HG03108 (cell line): ENCODE data around the gene LDB2.

ENCODE experiments used
- ATAC-seq: cut with Tn5 transposase; IDR thresholded peaks from one replicate; pipeline ENCODE4 v1.9.1; 2021; ENCODE audit warnings: moderate library complexity; ENCODE audit not compliant: unreplicated experiment

Gene LDB2

DNA sequence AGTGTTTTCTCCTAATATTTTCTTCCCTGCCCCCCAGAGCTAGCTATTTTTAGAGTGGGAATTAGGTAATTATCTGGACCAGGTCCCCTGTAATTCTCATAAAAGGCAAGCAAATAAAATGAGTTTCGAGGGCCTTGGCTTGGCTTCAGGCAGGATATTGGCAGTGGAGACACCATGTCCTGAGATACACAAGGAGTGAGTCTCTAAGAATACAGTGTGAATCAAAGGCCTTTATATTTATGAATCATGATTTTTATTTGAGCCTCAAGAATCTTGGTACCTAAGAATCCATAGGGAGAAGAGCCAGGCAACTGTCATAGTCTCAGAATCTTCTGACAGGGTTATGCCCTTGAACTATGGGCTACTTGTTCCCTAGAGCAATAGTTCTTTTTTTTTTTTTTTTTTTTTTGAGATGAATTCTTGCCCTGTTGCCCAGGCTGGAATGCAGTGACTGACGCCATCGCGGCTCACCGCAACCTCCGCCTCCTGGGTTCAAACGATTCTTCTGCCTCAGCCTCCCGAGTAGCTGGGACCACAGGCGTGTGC is 205.4 kb downstream of the LDB2 start:
- no peak for ATAC-seq

DNA sequence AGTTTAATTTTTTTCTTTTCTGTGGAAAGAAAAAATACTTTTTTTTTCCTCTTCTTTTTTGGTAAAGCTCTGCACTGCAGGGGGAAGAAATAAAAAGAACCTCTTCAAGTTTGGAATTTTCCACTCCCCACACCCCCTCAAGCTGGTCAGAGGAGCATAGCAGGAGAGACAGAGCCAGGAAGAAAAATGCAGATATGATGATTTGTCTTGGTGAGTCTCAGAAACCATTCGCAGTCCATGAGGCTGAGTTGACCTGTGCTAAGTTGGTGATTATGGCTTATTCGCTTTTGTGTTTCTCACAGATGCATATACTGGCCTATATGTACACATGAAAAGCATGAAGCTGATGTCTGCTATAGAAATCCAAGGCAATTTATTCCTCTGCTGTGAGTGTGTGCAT is 205.9 kb downstream of the LDB2 start:
- no peak for ATAC-seq

DNA sequence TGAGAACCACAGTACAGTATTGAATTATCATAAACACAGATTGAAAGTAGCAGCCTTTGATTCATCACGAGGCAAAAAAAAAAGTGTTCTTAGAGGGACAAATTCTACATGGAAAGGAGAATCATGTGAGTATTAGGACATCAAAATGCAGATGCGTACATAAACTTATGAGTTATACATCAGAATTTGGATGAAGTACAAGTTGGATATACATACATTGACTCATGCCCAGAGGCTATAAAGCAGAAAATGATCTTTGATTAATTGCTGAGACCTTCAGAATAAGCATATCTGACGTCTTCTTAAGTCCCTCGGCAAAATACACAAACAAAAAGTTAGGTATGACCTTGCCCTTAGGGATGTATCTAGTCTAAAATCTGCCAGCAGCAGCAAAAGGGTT is 206.4 kb downstream of the LDB2 start:
- no peak for ATAC-seq

DNA sequence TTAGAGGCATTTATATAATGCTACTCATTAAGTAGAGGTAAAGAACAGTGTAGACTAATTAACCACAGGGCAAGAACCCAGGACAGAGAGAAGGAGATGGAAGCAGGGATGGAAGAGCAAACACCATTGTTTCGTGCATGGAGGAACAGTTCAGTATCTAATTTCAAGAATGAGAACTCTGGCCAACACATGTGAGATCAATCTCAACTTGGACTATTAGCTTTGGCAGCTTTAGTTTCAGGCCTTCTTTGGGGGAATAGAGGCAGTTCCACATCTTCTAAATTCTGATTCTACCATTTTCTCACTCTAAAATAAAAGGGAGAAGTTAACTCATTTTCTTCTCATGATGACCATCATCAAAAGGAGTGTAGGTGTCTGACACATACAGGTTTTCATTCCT is 207.0 kb downstream of the LDB2 start:
- no peak for ATAC-seq

DNA sequence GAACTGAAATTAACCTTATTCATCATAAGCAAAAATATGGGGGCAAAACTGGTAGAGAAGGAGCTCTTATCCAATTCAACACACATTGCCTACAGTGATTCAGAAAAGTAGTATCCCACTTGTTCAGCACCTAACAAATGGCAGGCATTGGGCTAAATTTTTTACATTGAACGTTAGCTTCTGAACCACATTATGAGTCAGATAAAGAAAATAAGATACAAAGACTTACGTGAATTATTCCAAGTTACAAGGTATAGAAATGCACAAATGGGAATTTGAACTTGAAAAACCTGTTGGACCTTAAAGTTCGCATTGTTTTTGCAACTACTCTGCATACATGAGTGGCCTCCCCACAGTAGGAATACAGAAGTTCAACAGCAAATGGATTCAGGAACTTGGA is 210.6 kb downstream of the LDB2 start:
- ATAC-seq = no peak

DNA sequence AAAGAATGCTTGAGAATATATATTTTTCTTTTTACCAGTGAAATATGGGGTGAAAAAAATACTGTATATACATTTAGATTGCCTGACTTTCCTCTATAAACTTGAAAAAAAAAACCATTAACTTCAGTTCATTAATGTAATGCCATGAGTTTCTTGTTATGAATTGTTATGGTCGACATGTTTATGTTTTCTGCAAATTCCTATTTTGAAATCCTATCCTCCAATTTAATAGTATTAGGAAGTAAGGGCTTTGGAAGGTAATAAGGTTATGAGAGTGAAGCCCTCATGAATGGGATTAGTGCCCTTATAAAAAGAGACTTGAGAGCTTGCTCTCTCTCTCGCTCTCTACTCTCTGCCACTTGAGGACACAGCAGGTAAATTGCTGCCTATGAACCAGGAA is 211.4 kb downstream of the LDB2 start:
- no peak for ATAC-seq

DNA sequence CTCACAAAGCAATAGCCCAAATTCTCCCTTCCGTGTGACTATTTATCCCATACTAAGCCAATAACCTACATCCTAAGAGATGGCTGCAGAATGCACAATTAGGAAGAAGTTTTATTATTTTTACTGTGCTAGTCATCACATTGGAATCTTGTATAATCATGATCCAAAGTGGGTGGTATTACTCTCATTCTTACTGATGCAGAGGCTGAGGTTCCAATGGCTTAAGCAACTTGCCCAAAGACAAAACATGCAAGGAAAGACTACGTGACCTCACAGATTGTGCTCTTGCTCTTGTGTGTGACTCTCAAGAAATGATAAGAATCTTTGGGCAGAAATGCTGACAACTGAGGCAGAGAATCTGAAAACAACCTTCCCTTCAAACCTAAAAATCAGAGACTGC is 212.2 kb downstream of the LDB2 start:
- ATAC-seq = no peak

DNA sequence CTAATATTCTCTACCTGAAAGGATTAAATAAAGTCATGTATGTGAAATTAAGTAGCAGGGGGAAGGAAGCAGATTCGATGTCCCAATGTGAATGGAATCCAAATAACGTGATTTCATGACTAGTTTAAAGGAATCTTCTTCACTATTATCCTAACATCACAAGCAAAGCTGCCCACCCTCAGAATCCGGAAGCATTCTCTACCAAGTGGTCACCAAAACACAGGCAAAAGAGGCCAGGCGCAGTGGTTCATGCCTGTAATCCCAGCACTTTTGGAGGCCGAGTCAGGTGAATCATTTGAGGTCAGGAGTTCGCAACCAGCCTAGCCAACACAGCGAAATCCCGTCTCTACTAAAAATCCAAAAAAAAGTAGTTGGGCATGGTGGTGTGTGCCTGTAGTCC is 212.9 kb downstream of the LDB2 start:
- ATAC-seq = no peak

DNA sequence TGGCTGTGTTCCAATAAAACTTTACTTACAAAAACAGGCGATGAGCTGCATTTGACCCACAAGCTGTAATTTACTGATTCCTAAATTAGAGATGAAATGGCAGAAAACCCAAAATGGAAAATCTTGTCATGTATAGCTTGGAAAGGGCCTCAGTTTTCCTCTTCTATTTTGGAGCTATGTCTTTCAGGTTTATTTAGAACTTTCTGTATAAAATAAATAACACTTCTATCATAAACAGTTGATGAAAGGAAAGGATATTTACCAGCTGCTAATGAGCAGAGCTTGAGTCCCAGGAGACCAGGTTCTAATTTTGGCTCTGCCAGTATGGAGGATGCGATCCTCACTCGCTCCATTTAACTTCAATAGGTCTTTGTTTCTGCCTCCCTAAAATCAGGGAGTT is 213.5 kb downstream of the LDB2 start:
- ATAC-seq = no peak

DNA sequence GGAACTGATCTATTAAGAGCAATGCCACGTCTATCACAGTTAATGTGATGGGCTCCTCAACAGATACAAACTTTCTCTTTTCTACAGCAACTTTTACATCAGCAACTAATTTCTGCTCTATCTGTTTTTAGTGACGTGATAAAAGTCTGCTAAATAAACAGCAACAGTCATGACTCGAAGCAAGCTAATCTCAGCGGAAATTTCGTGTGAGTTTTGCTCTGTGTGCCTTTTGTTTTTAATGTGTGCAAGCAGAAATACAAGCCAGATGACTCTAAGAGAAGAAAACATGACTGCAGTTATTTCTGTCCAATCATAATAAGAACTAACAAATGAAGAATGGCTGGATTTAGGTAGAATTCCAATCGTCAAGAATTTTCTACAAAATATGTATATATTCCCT is 214.3 kb downstream of the LDB2 start:
- ATAC-seq = no peak

DNA sequence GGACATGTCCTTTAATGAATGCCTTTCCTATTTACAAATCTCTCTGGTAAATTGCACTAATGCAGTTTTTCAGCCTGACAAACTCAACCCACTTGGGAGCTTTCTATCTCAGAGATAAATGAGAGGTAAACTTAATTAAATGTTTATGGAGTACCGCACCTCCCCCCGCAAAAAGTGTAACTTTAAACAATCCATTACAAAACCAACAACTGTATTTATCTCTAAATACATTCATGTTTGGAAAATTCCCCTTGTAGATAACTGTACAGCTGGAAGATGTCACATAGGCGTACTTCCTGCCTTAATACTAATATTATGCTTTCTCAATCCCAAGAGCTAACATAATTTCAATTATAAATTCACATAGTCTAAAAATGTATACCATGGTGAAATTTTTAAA is 215.5 kb downstream of the LDB2 start:
- no peak for ATAC-seq

DNA sequence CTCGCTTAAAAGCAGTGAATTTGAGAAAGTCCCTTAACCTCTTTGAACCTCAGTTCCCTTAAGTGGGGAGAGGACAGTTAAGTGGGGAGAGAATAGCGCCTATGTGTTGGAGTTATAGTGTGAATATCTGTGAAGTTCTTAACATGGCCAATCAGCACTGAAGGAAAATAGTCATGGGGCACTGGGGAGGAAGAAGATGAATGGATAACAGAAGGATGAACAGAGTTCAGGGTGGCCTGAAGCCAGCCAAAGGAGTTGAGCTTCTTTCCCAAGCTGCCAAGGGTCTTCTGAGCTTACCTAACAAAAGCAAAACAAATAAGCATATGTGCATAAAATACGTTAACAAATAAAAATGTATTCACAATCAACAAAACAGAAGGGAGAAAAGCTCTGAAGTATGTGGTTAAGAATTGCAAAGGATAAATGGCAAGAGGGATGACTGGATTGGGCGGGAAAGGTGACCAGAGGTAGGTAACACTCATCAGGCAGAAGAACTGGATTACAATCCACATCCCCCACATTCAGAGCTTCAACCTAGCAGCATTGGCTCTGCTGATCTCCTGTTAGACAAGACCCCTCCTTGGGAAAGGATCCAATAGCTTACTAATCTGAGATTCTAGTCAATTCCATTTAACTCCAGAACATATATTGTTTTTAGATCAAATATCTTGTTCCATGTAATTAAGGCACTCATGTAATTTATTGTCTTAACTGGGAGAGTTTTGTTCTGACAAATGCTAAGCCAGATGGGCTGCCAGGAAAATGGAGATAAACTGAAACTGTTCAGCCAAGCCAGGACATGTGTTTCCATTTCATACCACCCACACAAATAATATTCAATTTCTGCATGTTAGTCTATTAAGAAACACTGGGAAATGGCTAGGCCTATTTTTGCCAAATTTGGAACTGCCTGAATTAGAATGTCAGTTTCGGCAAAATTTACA is 221.2 kb downstream of the LDB2 start:
- no peak for ATAC-seq

DNA sequence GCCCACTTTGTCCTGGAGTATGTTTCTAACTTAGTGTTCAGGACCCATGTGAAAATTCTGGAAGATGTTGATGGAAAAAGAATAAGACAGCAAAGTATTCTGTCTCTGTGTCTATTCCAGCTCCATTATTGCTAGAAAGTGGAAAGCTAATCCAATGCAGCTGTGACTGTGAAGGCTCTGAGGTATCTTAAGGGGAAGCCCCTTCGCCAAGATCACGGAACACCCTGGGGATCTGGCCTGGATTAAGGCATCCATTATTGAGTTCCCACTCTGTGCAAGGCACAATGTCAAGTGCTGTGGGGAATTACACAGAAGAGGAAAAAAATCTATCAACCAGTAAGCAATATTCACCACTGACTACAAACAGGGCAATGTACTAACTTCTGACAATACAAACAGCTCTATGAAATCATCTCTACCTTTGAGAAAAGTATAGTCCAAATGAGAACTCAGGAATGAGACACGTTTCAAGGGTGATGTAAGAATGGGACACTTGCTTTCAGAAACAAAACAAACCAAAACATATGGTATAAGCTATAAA is 222.1 kb downstream of the LDB2 start:
- ATAC-seq = no peak

DNA sequence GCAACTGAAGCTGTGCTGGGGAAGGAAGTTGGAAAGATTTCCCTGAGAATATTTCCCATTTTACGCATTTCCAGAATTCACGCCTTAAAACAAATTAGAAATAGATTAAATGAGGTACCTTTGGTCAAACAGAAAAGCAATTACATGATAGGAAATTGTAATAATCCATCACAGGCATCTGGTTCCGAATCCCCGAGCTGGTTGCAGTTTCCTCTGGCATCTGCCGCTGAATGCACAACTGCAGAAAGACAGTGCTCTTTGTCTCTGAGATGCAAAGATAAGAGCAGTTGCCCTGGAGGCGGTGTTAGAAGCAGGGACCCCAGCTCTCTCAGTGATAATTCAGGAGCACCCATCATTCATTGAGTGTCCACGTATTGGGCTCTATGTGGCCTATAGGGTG is 224.4 kb downstream of the LDB2 start:
- ATAC-seq = no peak

DNA sequence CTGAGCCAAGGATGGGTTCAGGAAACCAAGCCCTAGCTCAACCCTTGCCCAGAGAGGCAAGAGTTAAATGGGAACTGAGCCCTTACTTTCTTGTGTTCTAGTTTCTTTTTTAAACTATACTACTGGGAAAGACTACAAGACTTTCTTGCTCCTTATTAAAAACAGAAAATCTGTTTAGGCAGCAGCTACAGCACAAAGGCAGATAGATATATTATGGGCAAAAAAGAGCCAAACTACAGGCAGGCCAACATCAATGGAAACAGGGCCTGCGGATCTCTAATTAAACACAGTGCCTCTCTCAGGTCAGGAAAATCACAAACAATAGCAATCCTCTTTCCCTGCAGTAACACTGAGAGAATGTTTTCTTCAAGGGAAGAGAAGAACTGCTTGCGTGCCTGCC is 226.0 kb downstream of the LDB2 start:
- no peak for ATAC-seq

DNA sequence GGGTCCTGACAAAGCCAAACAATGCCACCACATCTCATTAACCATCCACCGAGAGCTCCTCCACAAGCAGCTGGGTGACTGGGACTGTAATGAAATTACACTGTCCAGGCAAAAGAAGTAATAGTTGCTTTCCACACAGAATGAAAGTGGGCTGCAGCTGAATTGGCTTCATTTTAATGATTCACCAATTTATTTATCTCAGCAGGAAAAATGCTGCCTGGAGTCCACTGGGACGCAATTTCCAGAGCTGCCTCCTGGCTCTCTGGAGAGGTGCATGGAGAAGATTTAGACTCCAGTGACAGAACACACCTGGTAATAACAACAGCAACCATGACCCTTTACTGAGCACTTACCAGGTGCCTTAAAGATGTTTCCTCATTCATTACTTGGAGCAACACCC is 226.7 kb downstream of the LDB2 start:
- no peak for ATAC-seq

DNA sequence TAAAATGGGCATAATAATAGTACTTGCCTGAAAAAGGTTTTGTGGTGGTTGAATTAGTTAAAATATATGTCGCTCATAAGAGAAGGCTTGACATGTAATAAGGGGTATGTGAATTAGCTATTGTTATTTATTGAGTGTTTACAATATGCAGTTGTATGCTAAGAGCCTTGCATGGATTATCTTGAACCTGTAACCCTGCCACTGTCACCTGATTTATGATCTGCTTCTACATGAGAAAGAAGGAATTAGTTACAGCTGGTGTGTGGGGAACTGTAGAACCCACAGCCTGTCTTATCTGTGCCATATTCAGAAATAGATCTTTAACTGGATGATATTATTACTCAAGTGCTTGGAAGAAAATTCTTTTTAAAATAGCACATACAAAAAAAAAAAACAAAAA is 227.7 kb downstream of the LDB2 start:
- no peak for ATAC-seq

DNA sequence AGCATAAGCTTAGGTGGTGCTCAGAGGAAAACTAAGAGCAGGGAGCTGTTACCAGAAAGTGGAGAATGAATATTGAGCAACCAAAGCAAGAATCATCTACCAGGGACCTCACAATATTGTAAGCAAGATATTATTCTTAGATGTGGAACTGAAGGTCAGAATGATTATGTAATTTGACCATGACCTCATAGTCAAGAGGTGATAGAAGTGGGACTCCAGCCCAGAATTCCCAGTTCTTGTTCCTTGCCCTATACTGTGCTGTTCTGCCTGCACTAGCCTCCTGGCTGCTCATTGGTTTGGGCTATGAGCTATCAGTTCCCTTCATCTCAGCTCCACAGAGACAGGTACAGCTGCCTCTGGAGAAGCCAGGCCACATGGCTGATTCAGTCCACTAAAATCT is 229.4 kb downstream of the LDB2 start:
- no peak for ATAC-seq

DNA sequence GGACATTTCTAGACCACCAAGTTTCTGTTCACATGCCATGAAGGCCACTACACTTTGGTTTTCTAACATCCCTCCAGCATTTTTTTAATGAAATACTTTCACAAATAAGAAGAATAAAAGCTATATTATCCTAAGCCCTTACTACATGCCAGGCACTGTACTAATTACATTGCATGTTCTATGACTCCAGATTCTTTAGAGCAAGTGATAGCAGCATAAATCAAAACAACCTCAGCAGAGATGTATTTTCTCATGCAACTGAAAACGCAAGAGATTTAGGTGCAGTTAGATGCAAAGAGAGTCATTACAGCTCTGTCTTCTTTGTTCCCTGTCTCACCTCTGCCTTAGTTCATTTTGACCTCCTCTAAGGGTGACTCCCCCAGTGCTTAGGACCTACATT is 230.0 kb downstream of the LDB2 start:
- no peak for ATAC-seq

DNA sequence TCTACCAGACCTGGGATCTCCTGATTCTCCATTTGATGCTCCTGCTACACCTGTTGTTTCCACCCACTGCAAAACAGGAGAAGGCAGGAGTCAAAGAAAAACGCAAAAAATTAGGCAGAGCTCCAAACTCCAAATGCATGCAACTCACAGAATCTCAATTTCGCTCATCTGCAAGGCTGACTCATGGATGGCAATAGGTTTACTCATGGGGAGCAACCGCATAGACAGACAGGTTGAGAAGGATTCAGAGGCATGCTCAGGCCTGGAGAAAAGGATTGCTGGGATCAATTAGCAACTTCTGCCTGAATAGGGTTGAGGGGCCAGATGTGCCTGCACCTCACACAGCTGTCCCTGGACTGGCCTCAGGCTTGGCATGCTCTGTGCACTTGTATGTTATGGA is 231.0 kb downstream of the LDB2 start:
- ATAC-seq = no peak

DNA sequence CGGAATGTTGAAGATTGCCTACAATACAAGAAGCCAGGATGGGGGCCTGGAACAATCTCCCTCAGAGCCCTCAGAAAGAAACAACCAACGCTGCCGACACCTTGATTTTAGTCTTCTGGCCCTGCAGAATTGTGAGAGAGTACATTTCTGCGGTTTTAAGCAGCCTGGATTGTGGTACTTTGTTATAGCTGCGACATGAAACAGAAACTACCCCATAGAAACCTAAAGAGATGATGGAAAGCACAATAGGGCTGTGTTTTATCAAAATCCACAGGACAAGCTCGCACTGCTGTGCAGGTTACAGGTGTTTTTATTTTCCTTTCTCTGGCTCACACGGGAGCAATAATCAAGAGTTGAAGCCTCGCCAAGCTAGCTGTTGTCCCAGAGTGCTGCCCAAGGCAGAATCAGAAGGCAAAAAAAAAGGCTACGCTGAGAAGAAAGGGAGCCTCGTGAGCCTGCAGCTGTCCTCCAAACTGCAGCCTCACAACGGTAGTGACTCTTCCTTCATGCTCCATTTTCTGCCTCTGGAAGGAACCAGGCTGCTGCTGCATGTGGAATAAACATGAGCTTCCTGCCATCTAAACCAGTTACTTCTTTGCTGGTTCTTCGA is 232.4 kb downstream of the LDB2 start:
- no peak for ATAC-seq

DNA sequence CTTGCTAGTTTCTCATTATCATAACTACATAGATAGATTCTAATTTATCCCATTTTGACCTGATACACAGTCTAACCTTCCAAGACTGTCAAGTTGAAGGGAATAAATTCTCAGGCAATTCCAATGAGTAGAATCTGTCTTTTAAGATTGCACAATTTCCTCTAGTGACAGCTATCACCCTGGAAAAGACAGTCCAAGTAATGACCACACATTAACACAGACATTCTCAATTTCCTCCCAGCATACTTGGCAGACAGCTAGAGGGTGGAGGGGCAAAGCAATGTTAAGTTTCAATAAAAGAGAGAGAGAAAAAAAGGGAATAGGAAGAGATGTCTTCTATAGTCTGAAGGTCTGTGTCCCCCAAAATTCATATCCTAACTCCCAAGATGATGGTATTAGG is 234.7 kb downstream of the LDB2 start:
- no peak for ATAC-seq
